SK-N-SH treated with all-trans-retinoic acid at 6 μM for 48 hours (cell line): Measurements from ENCODE around the gene NMD3.

Source experiments
- ISL1 ChIP-seq: fragments of 250-450 bp; sonication (Bioruptor Pico); IDR thresholded peaks from 2 replicates; pipeline ENCODE4 v2.1.2; 2022; ENCODE audit warnings: mild to moderate bottlenecking, moderate library complexity
- OSR1 ChIP-seq: fragments of 250-450 bp; sonication (Bioruptor Pico); IDR thresholded peaks from 2 replicates; pipeline ENCODE4 v1.8.0; 2022; ENCODE audit warnings: moderate library complexity, mild to moderate bottlenecking, inconsistent platforms
- PATZ1 ChIP-seq: fragments of 250-450 bp; sonication (Bioruptor Pico); IDR thresholded peaks from 2 replicates; pipeline ENCODE4 v1.8.0; 2020; ENCODE audit warnings: mild to moderate bottlenecking, moderate library complexity, borderline replicate concordance
- POU6F1 ChIP-seq: fragments of 250-450 bp; sonication (Bioruptor Pico); IDR thresholded peaks from 2 replicates; pipeline ENCODE4 v1.8.0; 2021; ENCODE audit warnings: low read depth, mild to moderate bottlenecking, moderate library complexity, borderline replicate concordance
- PPARA ChIP-seq: fragments of 250-450 bp; sonication (Bioruptor Pico); IDR thresholded peaks from 2 replicates; pipeline ENCODE4 v1.5.0; 2020; ENCODE audit warnings: mild to moderate bottlenecking, borderline replicate concordance
- RARB ChIP-seq: fragments of 250-450 bp; sonication (Bioruptor Pico); IDR thresholded peaks from 2 replicates; pipeline ENCODE4 v1.8.0; 2021; ENCODE audit warnings: mild to moderate bottlenecking, moderate library complexity
- TCF4 ChIP-seq: fragments of 250-450 bp; sonication (Bioruptor Pico); IDR thresholded peaks from 2 replicates; pipeline ENCODE4 v1.8.0; 2021; ENCODE audit warnings: mild to moderate bottlenecking, moderate library complexity, borderline replicate concordance
- ZNF565 ChIP-seq: fragments of 450-650 bp; formaldehyde crosslinking; conservative IDR thresholded peaks from 2 replicates; pipeline ENCODE4 v1.5.0; 2020; ENCODE audit warnings: low read depth, mild to moderate bottlenecking, moderate library complexity

GRCh38 chr3:161296814-161297213 lies 75.7 kb downstream of the NMD3 start:
- TF ChIP-seq ZNF565 (CRISPR knock-in tag): no peak
- TF ChIP-seq TCF4 (CRISPR knock-in tag): no peak
- TF ChIP-seq PPARA (CRISPR knock-in tag): no peak
- TF ChIP-seq RARB: no peak
- no peak for TF ChIP-seq ISL1 (CRISPR knock-in tag)
- no peak for TF ChIP-seq PATZ1 (CRISPR knock-in tag)
- no peak for TF ChIP-seq POU6F1 (CRISPR knock-in tag)
- no peak for TF ChIP-seq OSR1 (CRISPR knock-in tag)
